HG02642 (cell line): Measurements from ENCODE around the gene PARN.
"Not testable (repeated sequence)": the region's sequence is repeated elsewhere in the genome, so short reads cannot be mapped to it uniquely, and the experiment has no call there.

Source experiments
- ATAC-seq: cut with Tn5 transposase; IDR thresholded peaks from one replicate; pipeline ENCODE4 v1.9.1; 2021; ENCODE audit warnings: mild to moderate bottlenecking; ENCODE audit not compliant: unreplicated experiment, poor library complexity

Gene PARN

DNA sequence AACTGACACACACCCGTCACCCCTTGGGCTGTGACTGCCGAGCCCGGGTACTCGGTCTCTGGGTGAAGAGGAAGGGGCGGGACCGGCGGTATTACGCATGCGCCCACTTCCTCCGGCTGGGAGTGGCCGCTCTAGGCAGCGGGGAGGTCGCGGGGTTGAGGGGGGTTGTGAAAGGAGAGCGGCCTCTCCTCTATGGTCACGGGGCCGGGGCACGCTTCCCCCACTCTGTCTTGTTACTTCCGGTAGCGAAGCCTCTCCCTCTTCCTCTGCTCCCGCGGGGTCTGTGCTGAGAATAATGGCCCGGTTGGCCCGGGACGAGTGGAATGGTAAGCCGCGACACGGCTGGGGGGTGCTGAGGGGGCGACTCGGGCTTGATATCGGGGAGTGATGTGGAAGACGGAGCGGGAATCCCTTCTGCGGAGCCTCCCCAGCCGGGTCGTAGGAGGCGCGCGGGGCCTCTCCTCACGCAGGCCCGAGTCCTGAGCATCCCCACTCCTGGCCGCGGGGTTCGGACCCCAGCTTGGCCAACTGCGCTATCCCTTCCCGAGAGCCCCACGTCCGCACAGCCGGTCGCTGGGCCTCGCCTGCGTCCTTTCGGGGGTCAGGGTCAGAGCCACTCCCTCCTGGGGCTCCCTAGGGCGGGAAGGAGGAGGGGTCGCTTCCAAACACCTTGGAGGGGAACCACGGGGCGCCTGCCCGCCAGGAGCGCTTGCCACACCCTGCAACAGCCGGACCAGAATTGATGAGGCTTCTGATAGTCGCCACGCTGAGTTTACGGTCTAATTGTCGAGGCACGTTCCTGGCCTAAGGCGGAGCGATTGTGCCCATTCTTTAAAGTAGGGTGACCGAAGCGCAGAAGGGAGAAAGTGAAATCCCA, 2.9 kb upstream of the PARN start, which contains the start of gene BFAR:
Gene BFAR, plus strand, starts transcription at position 259 of the 877 bp plus-strand sequence. CDS start 11,396 bp downstream, outside the sequence.
- ATAC-seq, result peak; percentile 79

GRCh38 chr16:14630620-14631330, 715 bp upstream of the PARN start:
- not testable (repeated sequence) for ATAC-seq

GRCh38 chr16:14629612-14629918, 495 bp downstream of the PARN start:
- peak; percentile 7 for ATAC-seq

DNA sequence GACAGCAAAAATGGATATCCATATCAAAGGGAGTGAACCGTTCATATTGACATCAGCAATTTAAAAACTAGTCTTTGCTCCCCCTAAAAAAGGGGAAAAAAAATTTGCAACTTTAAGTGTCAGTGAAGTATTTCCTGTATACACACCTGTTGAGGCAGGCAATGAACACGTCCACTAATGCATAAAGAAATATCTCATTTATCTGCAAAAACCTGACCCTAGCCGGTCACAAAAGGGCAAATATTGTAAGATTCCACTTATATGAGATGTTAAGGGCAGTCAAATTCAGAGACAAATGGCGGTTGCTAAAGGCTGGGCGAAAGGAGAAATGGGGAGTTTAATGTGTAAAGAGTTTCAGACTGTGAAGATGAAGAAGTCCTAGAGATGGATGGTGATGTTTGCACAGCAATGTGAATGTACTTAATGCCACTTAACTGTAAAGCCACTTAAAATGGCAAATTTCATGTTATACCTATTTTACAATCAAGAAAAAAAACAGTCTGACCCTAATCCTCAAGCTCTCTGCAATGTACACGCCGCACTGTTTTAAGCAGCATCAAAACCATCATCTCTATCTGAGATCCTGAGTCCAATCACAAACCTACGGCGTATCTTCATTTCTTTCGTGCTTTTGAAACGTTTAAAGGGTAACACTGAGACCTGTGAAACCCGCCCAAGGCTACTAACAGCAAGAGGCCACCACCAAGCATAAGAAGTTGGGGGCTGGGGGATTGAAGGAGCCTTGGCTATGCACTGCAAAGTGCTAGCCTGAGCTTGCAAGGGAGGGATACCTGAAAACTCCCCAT, 1.1 kb downstream of the PARN start:
- ATAC-seq, result no peak

- ATAC-seq, result no peak
These were observed 3.0 kb downstream of the PARN start for GRCh38 chr16:14627078-14627477.

DNA sequence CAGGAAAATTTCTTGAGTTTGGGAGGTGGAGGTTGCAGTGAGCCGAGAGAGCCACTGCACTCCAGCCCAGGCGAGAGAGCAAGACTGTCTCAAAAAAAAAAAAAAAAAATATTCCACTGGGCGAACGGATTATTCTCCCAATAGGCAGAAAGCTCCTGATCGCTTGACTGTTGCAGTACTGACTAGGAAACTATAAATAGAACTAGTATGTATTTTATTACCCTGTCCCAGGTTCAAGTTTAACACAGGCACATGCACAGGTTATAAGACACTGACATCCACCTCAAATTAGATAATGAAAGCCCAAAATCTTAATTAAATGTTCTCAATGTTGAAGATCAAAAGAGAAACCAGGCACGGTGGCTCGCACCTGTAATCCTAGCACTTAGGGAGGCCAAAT, 11.5 kb downstream of the PARN start:
- no peak for ATAC-seq

GRCh38 chr16:14616280-14616679, 13.8 kb downstream of the PARN start:
- ATAC-seq, result no peak

DNA sequence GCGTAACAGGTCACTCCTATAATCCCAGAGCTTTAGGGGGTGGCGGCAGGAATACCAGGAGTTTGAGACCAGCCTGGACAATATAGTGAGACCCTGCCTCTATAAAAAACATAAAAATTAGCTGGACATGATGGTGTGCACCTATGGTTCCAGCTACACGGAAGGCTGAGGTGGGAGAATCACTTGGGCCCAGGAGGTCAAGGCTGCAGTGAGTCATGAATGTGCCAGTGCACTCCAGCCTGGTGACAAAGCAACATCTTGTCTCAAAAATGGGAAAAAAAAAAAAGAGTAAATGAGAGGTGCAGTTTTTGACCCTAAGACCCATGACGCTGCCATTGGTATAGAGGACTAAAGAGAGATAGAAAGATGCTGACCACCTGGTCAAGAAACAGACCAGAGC, 16.1 kb downstream of the PARN start:
- ATAC-seq, result no peak

GRCh38 chr16:14611660-14612059, 18.4 kb downstream of the PARN start:
- no peak for ATAC-seq

DNA sequence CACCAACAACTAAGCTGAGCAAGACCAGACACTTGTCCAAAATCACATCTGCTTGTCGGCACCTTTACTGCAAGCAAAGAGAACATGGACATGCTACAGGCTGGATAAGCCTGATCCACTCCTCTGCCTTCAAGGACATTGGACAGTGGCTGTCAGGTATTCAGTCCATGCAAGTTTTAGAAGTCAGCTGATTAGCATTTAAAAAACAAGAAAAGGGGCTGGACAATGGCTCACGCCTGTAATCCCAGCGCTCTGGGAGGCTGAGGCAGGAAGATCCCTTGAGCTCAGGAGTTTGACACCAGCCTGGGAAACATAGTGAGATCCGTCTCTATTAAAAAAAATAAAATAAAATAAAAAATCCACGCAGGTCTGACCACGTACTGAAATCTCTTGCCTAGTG, 20.3 kb downstream of the PARN start:
- ATAC-seq, result no peak

GRCh38 chr16:14608604-14609003, 21.5 kb downstream of the PARN start:
- no peak for ATAC-seq

- ATAC-seq, result no peak
These were observed 21.9 kb downstream of the PARN start for GRCh38 chr16:14608111-14608566.

- ATAC-seq, result peak; percentile 48
These were observed 24.0 kb downstream of the PARN start for GRCh38 chr16:14606102-14606501.

GRCh38 chr16:14602443-14602963, 27.6 kb downstream of the PARN start:
- no peak for ATAC-seq

GRCh38 chr16:14600164-14600563, 29.9 kb downstream of the PARN start:
- ATAC-seq, result no peak

GRCh38 chr16:14586637-14587305, 43.3 kb downstream of the PARN start:
- ATAC-seq, result no peak

- no peak for ATAC-seq
These were observed 44.8 kb downstream of the PARN start for GRCh38 chr16:14585287-14585686.

DNA sequence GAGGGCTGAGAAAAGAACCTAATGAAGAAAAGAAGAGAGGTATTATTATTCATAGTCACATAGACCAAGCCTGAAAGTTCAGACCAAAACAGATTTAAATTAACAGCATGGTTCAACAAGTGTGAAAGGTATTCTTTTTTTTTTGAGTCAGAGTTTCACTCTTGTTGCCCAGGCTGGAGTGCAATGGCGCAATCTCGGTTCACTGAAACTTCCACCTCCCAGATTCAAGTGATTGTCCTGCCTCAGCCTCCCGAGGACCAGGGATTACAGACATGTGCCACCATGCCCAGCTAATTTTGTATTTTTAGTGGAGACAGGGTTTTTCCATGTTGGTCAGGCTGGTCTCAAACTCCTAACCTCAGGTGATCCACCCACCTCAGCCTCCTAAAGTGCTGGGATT, 49.1 kb downstream of the PARN start:
- ATAC-seq, result not testable (repeated sequence)

DNA sequence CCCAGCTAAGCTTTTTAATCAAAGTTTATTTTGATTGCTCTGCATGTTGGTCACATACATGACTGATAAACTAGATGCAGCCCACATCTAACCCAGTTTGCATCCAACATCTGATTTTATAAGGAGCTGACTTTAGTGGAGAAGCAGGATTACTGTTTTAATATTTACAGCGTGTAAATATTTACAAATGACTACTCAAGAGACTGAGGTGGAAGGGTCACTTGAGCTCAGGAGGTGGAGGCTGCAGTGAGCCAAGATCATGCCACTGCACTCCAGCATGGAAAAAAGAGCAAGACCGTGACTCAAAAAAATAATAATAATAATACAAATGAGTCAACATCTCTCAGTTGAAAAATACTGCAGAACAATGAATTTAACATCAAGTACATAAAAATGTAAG, 50.8 kb downstream of the PARN start:
- ATAC-seq, result no peak

GRCh38 chr16:14576532-14576931, 53.5 kb downstream of the PARN start:
- ATAC-seq, result no peak
